NCI-H526 (cell line): ENCODE data around the gene DGLUCY.
"Not testable (repeated sequence)": the region's sequence is repeated elsewhere in the genome, so short reads cannot be mapped to it uniquely, and the experiment has no call there.

Experiments
- DNase-seq, 2 experiments: peaks; one replicate each; lab custom pipeline; 2025; lab: John Stamatoyannopoulos, UW

DGLUCY gene

DNA sequence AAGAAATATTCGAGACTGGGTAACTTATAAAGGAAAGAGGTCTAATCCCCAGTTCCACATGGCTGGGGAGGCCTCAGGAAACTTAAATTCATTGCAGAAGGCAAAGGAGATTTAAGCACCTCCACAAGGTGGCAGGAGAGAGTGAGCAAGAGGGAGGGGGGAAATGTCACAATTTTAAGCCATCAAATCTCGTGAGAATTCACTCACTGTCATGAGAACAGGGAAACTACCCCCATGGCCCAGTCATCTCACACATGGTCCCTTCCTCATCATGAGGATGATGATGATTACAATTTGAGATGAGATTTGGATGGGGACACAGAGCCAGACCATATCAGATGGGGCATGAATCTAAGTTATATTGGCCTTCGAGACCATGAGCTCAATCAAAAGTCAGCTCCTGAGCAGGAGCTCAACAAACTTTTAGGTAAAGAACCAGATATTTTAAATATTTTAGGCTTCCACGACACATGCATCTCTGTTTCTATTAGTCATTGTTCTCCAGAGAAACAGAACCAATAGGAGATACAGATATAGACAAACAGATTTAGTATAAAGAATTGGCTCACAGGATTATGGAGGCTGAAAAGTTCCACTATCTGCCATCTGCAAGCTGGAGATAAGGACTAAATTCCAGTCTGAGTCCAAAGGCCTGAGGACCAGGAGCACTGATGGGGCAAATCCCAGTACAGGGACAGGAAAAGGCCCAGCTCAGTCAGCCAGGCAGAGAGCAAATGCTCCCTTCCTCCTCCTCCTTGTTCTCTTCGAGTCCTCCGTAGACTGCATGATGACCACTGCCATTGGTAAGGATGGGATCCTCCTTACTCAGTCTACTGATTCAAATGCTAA lies 24.9 kb downstream of the DGLUCY start:
- DNase-seq, result peak in 1 of 2 experiments; percentile 28

DNA sequence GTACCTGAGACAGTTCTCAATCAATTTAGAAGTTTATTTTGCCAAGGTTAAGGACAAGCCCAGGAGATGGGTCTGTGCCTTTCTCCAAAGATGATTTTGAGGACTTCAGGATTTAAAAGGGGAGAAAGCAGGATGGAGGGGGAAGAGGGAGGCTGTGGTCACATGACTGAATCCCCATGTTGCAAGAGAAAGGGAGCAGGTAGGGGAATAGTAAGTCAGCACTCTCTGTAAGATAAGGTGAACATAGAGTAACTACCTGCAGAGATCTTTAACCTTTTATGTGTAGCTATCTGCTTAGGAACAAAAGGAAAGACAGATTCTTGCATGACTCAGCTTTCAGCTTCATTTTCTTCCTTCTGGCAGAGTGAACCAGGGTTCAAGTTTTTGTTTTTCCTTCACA lies 25.9 kb downstream of the DGLUCY start:
- DNase-seq, result no peak

DNA sequence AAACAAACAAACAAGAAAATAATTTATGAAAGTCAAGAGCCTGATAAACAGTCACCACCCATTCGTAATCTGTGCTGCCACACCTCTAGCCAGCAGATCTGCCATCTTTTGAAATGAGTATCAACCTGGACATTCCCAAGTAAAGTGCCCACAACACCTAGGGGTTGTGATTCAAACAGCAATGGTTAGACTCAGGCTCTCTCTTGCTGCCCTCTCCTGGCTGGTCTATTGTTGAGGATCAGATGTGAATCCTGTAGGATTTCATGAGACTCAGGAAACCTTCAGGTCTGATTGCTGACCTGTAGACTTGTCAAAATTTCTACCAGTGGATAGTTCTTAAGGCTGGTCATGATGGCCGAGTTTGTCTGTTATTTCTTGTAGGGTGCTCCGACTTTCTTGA lies 26.8 kb downstream of the DGLUCY start:
- peak in 1 of 2 experiments; percentile 33 for DNase-seq

DNA sequence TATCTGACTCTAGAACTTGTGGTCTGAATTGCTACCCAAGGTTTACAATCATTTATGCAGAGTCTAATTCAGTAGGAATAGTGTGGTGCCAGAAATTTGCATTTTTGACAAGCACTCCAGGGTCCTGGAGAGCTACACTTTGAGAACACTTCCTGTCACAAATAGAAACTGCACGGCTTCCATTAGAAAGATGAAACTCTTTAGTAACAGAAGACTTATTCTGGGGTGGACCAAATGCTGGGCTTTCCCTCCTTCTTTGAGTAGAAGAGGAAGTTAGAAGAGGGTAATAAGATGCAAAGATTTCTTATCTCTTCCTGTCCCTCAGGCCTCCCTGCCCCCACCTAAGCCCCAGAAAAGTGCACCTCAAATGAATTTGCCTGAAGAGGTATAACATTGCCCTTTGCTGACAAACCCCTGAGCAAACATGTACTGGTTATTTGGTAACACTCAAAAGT lies 28.4 kb downstream of the DGLUCY start:
- DNase-seq, result no peak

DNA sequence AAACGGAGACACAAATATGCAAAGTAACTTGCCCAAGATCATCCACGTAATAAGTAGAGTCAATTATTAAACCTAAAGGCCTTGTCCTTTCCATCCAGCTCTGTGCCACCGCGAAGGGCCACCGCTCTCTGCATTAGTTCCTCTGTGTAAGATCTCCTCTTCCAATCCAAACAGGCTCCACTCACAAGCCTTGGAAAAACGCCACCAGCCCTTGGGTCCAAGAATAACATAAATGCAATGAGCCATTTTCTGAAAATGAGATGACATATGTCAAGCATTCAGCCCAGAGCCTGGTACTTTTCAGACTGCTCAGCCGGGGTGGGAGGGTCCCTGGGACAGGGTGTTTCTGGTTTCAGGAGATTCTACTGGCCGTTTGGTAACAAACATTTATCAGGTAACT lies 30.0 kb downstream of the DGLUCY start:
- no peak for DNase-seq

GRCh38 chr14:91144425-91145145 lies 30.7 kb downstream of the DGLUCY start:
- no peak for DNase-seq

DNA sequence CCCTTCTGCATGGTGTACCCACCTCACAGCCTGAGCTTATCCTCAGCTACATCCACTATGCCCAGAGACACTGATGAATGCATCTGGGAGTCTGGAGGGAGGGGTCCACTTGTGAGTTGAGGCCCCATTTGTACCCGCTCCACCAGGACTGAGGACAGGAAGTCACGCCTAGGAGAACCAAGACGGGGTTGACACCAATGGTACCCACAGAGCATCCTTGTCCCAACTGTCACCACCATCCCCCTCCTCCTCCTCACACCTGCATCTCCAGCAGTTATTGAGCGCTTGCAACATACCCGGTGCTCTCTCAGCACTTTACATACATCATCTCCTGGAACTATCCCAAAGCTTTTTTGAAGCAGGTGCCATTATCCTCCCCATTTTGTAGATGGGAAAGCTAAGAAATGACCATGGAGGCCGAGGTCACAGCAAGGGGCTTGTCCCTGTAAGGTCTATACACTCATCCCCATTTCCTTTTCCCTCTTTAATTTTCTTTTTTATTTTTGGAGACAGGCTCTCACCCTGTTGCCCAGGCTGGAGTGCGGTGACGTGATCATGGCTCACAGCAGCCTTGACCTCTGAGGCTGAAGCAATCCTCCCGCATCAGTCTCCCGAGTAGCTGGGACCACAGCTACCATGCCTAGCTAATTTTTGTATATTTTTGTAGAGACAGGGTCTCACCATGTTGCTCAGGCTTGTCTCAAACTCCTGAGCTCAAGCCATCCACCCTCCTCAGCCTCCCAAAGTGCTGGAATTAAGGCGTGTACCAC lies 31.7 kb downstream of the DGLUCY start:
- no peak for DNase-seq

DNA sequence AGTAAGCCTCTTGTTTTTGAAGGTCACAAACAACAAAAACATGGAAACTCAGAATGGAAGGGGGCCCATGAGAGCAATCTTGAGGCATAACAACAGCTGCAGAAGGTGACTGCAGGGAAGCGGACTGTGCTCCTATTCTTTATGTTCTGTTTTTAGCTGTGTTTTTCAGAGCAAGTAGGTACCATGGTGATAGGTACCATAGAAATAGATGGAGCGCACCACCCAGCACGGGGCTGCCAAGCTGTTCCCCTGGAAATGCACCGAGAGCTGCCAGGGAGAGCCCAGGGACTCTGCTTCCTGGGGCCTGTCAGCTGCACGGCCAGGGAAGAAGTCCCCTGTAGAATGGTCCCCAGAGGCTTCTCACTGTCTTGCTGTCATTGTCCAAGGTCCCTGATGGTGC lies 32.8 kb downstream of the DGLUCY start:
- DNase-seq, result no peak

DNA sequence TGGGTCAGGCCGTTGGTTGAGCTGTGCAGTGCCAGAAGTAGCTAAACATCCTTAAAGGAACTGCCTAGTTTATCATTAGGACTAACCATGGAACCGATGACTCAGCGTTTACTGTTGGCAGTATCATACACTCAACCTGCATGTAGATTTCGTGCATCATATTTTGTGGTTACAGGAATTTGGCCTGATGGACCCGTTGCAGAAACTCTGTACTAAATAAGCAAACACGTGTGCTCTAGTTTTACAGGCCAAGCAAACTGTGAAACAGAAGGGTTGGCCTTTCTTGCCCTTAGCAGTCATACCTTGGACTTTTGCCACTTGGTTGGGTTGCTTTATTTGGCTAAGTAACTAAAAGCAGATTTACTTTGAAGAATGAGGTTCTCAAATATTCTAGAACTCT lies 35.6 kb downstream of the DGLUCY start:
- no peak for DNase-seq

- DNase-seq, result no peak
Observed at GRCh38 chr14:91152499-91152898, 38.6 kb downstream of the DGLUCY start.

DNA sequence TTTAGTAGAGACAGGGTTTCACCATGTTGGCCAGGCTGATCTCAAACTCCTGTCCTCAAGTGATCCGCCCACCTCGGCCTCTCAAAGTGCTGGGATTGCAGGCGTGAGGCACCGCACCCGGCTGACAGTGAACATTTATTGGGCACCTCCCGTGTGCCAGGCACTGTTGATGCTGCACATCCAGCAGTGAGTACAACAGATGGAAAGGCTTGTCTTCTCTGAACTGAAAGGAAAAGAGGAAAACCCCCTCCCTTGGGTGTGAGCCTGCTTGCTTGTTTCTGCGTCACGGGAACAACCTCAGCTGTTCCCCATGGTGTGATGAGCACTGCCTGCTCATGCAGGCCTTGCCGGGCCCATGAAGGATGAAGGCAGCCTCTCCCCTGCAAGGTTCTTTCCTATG lies 39.5 kb downstream of the DGLUCY start:
- no peak for DNase-seq

- peak; percentile 87 to 89 for DNase-seq
Observed at GRCh38 chr14:91154851-91155625, 41.2 kb downstream of the DGLUCY start.

DNA sequence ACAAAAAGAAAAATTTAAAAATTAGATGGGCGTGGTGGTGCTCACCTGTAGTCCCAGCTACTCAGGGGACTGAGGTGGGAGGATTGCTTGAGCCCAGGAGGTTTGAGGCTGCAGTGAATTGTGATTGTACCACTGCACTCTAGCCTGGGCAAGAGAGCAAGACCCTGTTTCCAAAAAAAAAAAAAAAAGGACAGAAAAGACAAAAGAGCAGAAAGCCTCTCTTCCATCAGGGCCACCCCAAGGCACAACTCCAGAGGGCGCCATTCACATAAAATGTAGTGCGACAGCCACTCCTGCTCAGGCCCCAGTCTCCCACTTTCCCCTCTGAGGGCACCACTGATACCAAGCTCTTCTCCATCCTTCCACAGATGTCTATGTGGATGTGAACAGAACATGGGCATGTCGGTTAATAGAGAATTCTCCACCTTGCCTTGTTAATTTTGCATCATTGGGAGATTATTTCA lies 41.8 kb downstream of the DGLUCY start:
- no peak for DNase-seq

GRCh38 chr14:91156142-91156666 lies 42.3 kb downstream of the DGLUCY start:
- not testable (repeated sequence) for DNase-seq

DNA sequence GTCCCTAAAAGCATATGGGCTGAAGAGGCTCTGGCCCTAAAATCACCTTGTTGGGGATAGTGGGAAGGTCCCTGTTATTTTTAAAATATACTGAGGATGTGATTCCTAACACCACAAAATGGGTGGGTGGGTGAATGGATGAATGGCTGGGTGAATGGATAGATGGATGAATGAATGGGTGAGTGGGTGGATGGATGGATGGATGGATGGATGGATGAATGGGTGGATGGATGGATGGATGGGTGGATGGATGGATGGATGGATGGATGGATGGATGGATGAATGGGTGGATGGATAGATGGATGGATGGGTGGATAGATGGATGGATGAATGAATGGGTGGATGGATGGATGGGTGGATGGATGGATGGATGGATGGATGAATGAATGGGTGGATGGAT lies 43.0 kb downstream of the DGLUCY start:
- DNase-seq, result not testable (repeated sequence)

GRCh38 chr14:91158091-91158790 lies 44.4 kb downstream of the DGLUCY start:
- peak; percentile 60 to 92 for DNase-seq

DNA sequence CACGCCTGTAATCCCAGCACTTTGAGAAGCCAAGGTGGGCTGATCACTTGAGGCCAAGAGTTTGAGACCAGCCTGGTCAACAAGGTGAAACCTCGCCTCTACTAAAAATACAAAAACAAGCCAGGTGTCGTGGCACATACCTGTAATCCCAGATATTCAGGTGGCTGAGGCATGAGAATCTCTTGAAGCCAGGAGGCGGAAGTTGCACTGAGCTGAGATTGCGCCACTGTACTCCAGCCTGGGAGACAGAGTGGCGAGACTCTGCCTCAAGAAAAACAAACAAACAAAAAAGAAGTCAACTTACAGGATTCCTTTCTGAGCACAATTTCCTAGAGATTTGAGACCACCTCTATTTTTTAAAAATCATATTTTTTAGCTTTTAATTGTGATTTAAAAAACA lies 45.3 kb downstream of the DGLUCY start:
- DNase-seq, result no peak

DNA sequence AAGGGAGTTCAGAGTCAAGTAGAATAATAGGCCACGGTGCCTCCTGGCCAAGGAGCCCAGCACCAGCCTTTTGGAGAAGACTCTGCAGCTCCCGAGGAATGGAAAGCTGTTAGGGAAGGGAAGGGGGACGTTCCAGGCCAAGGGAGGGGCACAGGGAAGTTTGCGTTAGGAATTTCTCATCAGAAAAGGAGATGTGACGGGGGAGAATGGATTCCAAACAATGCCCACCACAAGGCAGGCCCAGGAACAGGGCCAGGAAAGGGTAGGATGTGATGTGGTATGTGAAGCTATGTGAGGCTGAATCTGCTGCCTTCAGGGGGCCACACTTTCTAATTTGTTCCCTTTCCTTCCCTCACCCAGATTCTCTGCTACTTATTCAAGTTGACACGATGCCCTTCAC lies 46.0 kb downstream of the DGLUCY start:
- DNase-seq, result no peak

DNA sequence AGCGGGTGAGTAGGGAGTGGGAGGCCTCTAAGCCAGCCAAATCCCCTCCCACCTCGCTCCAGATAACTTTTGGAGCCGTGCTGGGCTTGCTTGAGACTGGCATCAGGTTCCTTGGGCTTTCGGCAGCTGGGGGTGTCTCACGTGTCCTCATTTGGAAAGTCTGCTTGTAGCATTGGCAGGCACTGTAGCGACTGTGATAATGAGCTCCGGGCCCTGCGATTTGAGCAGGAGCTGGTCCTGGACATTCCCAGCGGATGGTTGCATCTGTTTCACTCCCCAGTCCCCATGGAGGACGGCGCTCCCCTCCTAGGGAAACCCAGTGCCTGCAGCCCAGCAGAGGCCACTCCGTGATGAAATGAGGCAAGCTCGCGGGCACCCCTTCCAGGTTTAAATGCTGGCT lies 49.4 kb downstream of the DGLUCY start:
- no peak for DNase-seq

DNA sequence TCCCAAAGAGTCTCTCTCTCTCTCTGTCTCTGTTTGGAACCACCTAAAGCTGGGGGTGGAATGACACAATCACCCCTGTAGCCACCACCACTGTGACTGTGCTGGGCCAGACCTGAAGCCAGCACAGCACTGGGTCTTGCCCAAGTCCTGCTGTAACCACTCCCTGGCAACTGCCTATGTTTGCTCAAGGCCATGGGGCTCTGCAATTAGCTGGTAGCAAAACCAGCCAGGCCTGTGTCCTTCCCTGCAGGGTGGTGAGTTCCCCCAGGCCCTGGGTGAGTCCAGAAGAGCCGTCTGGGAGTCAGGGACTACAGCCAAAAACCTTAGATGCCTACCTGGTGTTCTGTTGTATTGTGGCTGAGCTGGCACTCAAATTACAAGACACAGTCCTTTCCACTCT lies 50.8 kb downstream of the DGLUCY start:
- no peak for DNase-seq

GRCh38 chr14:91167380-91167770 lies 53.5 kb downstream of the DGLUCY start:
- no peak for DNase-seq
